Measurements from ENCODE around the gene LRMDA. TPM values are rescaled to one million over a fixed set of nuclear protein-coding genes. Genes with fewer than 3 reads are reported as not detected.
A peak's percentile ranks its signal among the peaks of the same experiment; 100 is the strongest.

LRMDA gene
- total RNA-seq, 1 donor from 2014 or later = 0.19 TPM

- Mint-ChIP-seq H3K27me3 (ENCODE audit: unreplicated experiment) (peaks cover 50% of the 10 kb centered on the region), H3K9me3 (ENCODE audit: unreplicated experiment) (no peaks in the 10 kb centered on the region), H3K4me1 (ENCODE audit: unreplicated experiment) (peaks cover 12% of the 10 kb centered on the region), H3K27ac (ENCODE audit: unreplicated experiment) (no peak overlapping the region), H3K36me3 (ENCODE audit: unreplicated experiment) (peaks cover 21% of the 10 kb centered on the region), H3K4me3 (ENCODE audit: unreplicated experiment) (no peak overlapping the region)
- DNase-seq (ENCODE audit: extremely low spot score, unreplicated experiment) = no peak
- no peak for TF ChIP-seq CTCF (IDR thresholded peaks at IDR 0.05)
Measured at GRCh38 chr10:75392744-75393143, 38.7 kb upstream of the LRMDA start.

GRCh38 chr10:75394221-75394620 is 37.2 kb upstream of the LRMDA start:
- peaks cover 56% of the 10 kb centered on the region for H3K27me3 Mint-ChIP-seq (ENCODE audit: unreplicated experiment)

GRCh38 chr10:75395066-75395931 is 36.1 kb upstream of the LRMDA start:
- Mint-ChIP-seq H3K27me3 (ENCODE audit: unreplicated experiment) (peaks cover 55% of the 10 kb centered on the region), H3K36me3 (ENCODE audit: unreplicated experiment) (peaks cover 29% of the 10 kb centered on the region), H3K4me1 (ENCODE audit: unreplicated experiment) (peaks cover 21% of the 10 kb centered on the region), H3K27ac (ENCODE audit: unreplicated experiment) (peak overlapping the region; percentile 10), H3K4me3 (ENCODE audit: unreplicated experiment) (peak overlapping the region; percentile 52), H3K9me3 (ENCODE audit: unreplicated experiment) (no peaks in the 10 kb centered on the region)
- peak; percentile 90 for DNase-seq (ENCODE audit: extremely low spot score, unreplicated experiment)
- peak; percentile 98 for TF ChIP-seq CTCF (IDR thresholded peaks at IDR 0.05)

More at GRCh38 chr10:75394221-75394620, 37.2 kb upstream of the LRMDA start:
- H3K36me3 Mint-ChIP-seq (ENCODE audit: unreplicated experiment) = peaks cover 29% of the 10 kb centered on the region
- no peak overlapping the region for H3K4me3 Mint-ChIP-seq (ENCODE audit: unreplicated experiment)
- DNase-seq (ENCODE audit: extremely low spot score, unreplicated experiment) = no peak
- no peak for TF ChIP-seq CTCF (IDR thresholded peaks at IDR 0.05)
- peaks cover 21% of the 10 kb centered on the region for H3K4me1 Mint-ChIP-seq (ENCODE audit: unreplicated experiment)
- H3K27ac Mint-ChIP-seq (ENCODE audit: unreplicated experiment) = no peak overlapping the region
- H3K9me3 Mint-ChIP-seq (ENCODE audit: unreplicated experiment) = no peaks in the 10 kb centered on the region

- Mint-ChIP-seq H3K9me3 (ENCODE audit: unreplicated experiment) (no peaks in the 10 kb centered on the region), H3K4me3 (ENCODE audit: unreplicated experiment) (peak overlapping the region; percentile 61), H3K4me1 (ENCODE audit: unreplicated experiment) (peaks cover 21% of the 10 kb centered on the region), H3K27ac (ENCODE audit: unreplicated experiment) (peak overlapping the region; percentile 10), H3K27me3 (ENCODE audit: unreplicated experiment) (peaks cover 49% of the 10 kb centered on the region), H3K36me3 (ENCODE audit: unreplicated experiment) (peaks cover 29% of the 10 kb centered on the region)
- TF ChIP-seq CTCF (IDR thresholded peaks at IDR 0.05) = no peak
- no peak for DNase-seq (ENCODE audit: extremely low spot score, unreplicated experiment)
Measured at GRCh38 chr10:75395932-75396630, 35.3 kb upstream of the LRMDA start.
